NCI-H1930 (cell line): Measurements from ENCODE around the gene BACH2.
"Not testable (repeated sequence)": the region's sequence is repeated elsewhere in the genome, so short reads cannot be mapped to it uniquely, and the experiment has no call there.

Experiments used
- DNase-seq, 2 experiments: peaks; one replicate each; lab custom pipeline; 2025; lab: John Stamatoyannopoulos, UW

BACH2 gene

GRCh38 chr6:90154755-90155470 lies 141.7 kb downstream of the BACH2 start:
- DNase-seq = no peak

- DNase-seq = no peak
These were observed 144.8 kb downstream of the BACH2 start for GRCh38 chr6:90151576-90152422.

- DNase-seq = no peak
These were observed 147.4 kb downstream of the BACH2 start for GRCh38 chr6:90149280-90149679.

- DNase-seq = no peak
These were observed 147.8 kb downstream of the BACH2 start for GRCh38 chr6:90148867-90149266.

GRCh38 chr6:90146921-90147649 lies 149.6 kb downstream of the BACH2 start:
- no peak for DNase-seq

GRCh38 chr6:90146024-90146423 lies 150.6 kb downstream of the BACH2 start:
- no peak for DNase-seq

GRCh38 chr6:90144928-90145555 lies 151.6 kb downstream of the BACH2 start:
- no peak for DNase-seq

- no peak for DNase-seq
These were observed 152.2 kb downstream of the BACH2 start for GRCh38 chr6:90144396-90144795.

- no peak for DNase-seq
These were observed 156.0 kb downstream of the BACH2 start for GRCh38 chr6:90140683-90141082.

GRCh38 chr6:90139272-90139817 lies 157.3 kb downstream of the BACH2 start:
- no peak for DNase-seq

- no peak for DNase-seq
These were observed 159.6 kb downstream of the BACH2 start for GRCh38 chr6:90136837-90137568.

GRCh38 chr6:90136176-90136575 lies 160.5 kb downstream of the BACH2 start:
- DNase-seq = no peak

- DNase-seq = no peak
These were observed 161.0 kb downstream of the BACH2 start for GRCh38 chr6:90135667-90136066.

- DNase-seq = not testable (repeated sequence)
These were observed 163.0 kb downstream of the BACH2 start for GRCh38 chr6:90133664-90134063.

GRCh38 chr6:90131614-90132423 lies 164.8 kb downstream of the BACH2 start:
- no peak for DNase-seq

GRCh38 chr6:90131125-90131524 lies 165.5 kb downstream of the BACH2 start:
- DNase-seq = no peak

GRCh38 chr6:90128687-90129086 lies 168.0 kb downstream of the BACH2 start:
- DNase-seq = not testable (repeated sequence)

GRCh38 chr6:90127595-90127994 lies 169.0 kb downstream of the BACH2 start:
- DNase-seq = no peak

- DNase-seq = no peak
These were observed 169.8 kb downstream of the BACH2 start for GRCh38 chr6:90126839-90127238.

- DNase-seq = no peak
These were observed 170.5 kb downstream of the BACH2 start for GRCh38 chr6:90126181-90126580.
